Left lobe of liver (tissue), 2 donors: ENCODE data around the gene CDC42EP4. TPM values are rescaled to one million over a fixed set of nuclear protein-coding genes. Genes with fewer than 3 reads are reported as not detected.
"Not testable (repeated sequence)": the region's sequence is repeated elsewhere in the genome, so short reads cannot be mapped to it uniquely, and the experiment has no call there.

Source experiments
- ATAC-seq: fragments of 200-7000 bp; cut with Tn5 transposase; one replicate; pipeline ENCODE4 v1.9.1; 2020; ENCODE audit warnings: mild to moderate bottlenecking, moderate library complexity
- DNase-seq: peaks from one replicate; pipeline ENCODE4 v3.0.0-alpha.2; 2020; ENCODE audit warnings: low spot score
- total RNA-seq: library from RNA; stranded (reverse); gene quantifications from one replicate; pipeline ENCODE4 v1.2.1, GENCODE V29; 2021
- donor health status: DM: no; HTN: no; CAD: no; lungs with moderate emphysema.
- donor health status: DM: no; HTN: yes; CAD: no.

The CDC42EP4 gene
- total RNA-seq, 1 donor from 2014 or later, result 35.5 TPM

- no peak for ATAC-seq
- DNase-seq, result no peak
These were observed 31.4 kb upstream of the CDC42EP4 start for GRCh38 chr17:73343168-73343634.

GRCh38 chr17:73342541-73343167, 30.9 kb upstream of the CDC42EP4 start:
- no peak for DNase-seq
- ATAC-seq, result no peak

- DNase-seq (no peak), ATAC-seq (peak; percentile 13)
These were observed 30.3 kb upstream of the CDC42EP4 start for GRCh38 chr17:73342050-73342522.

GRCh38 chr17:73341350-73342049, 29.7 kb upstream of the CDC42EP4 start:
- no peak for ATAC-seq

GRCh38 chr17:73340093-73340596, 28.3 kb upstream of the CDC42EP4 start:
- no peak for ATAC-seq
- DNase-seq, result no peak

More at GRCh38 chr17:73341350-73342049, 29.7 kb upstream of the CDC42EP4 start:
- DNase-seq, result no peak

- ATAC-seq, result no peak
- no peak for DNase-seq
These were observed 26.9 kb upstream of the CDC42EP4 start for GRCh38 chr17:73338566-73339197.

GRCh38 chr17:73338050-73338521, 26.3 kb upstream of the CDC42EP4 start:
- no peak for ATAC-seq

GRCh38 chr17:73337330-73337710, 25.5 kb upstream of the CDC42EP4 start:
- DNase-seq, result no peak
- no peak for ATAC-seq

More at GRCh38 chr17:73338050-73338521, 26.3 kb upstream of the CDC42EP4 start:
- no peak for DNase-seq

- DNase-seq (no peak), ATAC-seq (no peak)
These were observed 24.9 kb upstream of the CDC42EP4 start for GRCh38 chr17:73336408-73337329.

- ATAC-seq, result no peak
- no peak for DNase-seq
These were observed 24.0 kb upstream of the CDC42EP4 start for GRCh38 chr17:73335591-73336407.

- no peak for DNase-seq
- no peak for ATAC-seq
These were observed 23.1 kb upstream of the CDC42EP4 start for GRCh38 chr17:73334771-73335513.

- not testable (repeated sequence) for DNase-seq, ATAC-seq
These were observed 21.6 kb upstream of the CDC42EP4 start for GRCh38 chr17:73333445-73333844.

- ATAC-seq (no peak), DNase-seq (no peak)
These were observed 19.3 kb upstream of the CDC42EP4 start for GRCh38 chr17:73331060-73331459.

GRCh38 chr17:73327676-73328075, 15.9 kb upstream of the CDC42EP4 start:
- DNase-seq, result no peak
- no peak for ATAC-seq

GRCh38 chr17:73325527-73325842, 13.7 kb upstream of the CDC42EP4 start:
- ATAC-seq (no peak), DNase-seq (no peak)

GRCh38 chr17:73324711-73325526, 13.1 kb upstream of the CDC42EP4 start:
- no peak for DNase-seq
- no peak for ATAC-seq

- no peak for DNase-seq
- no peak for ATAC-seq
These were observed 12.3 kb upstream of the CDC42EP4 start for GRCh38 chr17:73324160-73324475.
